GM21515 (cell line): ENCODE measurements around the gene MAN1C1.
"Not testable (repeated sequence)": the region's sequence is repeated elsewhere in the genome, so short reads cannot be mapped to it uniquely, and the experiment has no call there.

Experiments
- ATAC-seq: cut with Tn5 transposase; IDR thresholded peaks from one replicate; pipeline ENCODE4 v1.9.1; 2021; ENCODE audit not compliant: unreplicated experiment

MAN1C1 gene

GRCh38 chr1:25583519-25584370, 32.8 kb upstream of the MAN1C1 start:
- no peak for ATAC-seq

GRCh38 chr1:25586181-25586588, 30.4 kb upstream of the MAN1C1 start:
- no peak for ATAC-seq

- ATAC-seq = no peak
Measured at GRCh38 chr1:25587290-25587689, 29.3 kb upstream of the MAN1C1 start.

- not testable (repeated sequence) for ATAC-seq
Measured at GRCh38 chr1:25588224-25588623, 28.4 kb upstream of the MAN1C1 start.

GRCh38 chr1:25588786-25589185, 27.8 kb upstream of the MAN1C1 start:
- not testable (repeated sequence) for ATAC-seq

GRCh38 chr1:25590096-25590824, 26.3 kb upstream of the MAN1C1 start:
- no peak for ATAC-seq

GRCh38 chr1:25593861-25594260, 22.7 kb upstream of the MAN1C1 start:
- ATAC-seq = no peak

- no peak for ATAC-seq
Measured at GRCh38 chr1:25594971-25595370, 21.6 kb upstream of the MAN1C1 start.

- ATAC-seq = not testable (repeated sequence)
Measured at GRCh38 chr1:25596641-25597040, 19.9 kb upstream of the MAN1C1 start.

GRCh38 chr1:25598879-25599278, 17.7 kb upstream of the MAN1C1 start:
- ATAC-seq = no peak

GRCh38 chr1:25599969-25600610, 16.5 kb upstream of the MAN1C1 start:
- ATAC-seq = no peak

- not testable (repeated sequence) for ATAC-seq
Measured at GRCh38 chr1:25600971-25601699, 15.5 kb upstream of the MAN1C1 start.

GRCh38 chr1:25603779-25604538, 12.6 kb upstream of the MAN1C1 start:
- not testable (repeated sequence) for ATAC-seq

- ATAC-seq = no peak
Measured at GRCh38 chr1:25607123-25607522, 9.5 kb upstream of the MAN1C1 start.

- no peak for ATAC-seq
Measured at GRCh38 chr1:25608488-25609178, 8.0 kb upstream of the MAN1C1 start.

GRCh38 chr1:25609921-25610320, 6.7 kb upstream of the MAN1C1 start:
- no peak for ATAC-seq

- no peak for ATAC-seq
Measured at GRCh38 chr1:25610822-25611630, 5.6 kb upstream of the MAN1C1 start.

GRCh38 chr1:25611843-25612242, 4.7 kb upstream of the MAN1C1 start:
- no peak for ATAC-seq

GRCh38 chr1:25612421-25612820, 4.2 kb upstream of the MAN1C1 start:
- no peak for ATAC-seq
